ENCODE measurements around the gene SLC16A10.
"Not testable (repeated sequence)": the region's sequence is repeated elsewhere in the genome, so short reads cannot be mapped to it uniquely, and the experiment has no call there.

SLC16A10 gene

GRCh38 chr6:111190637-111191036 is 103.3 kb downstream of the SLC16A10 start:
- no peaks in the 10 kb centered on the region for H3K36me3 Mint-ChIP-seq (ENCODE audit: insufficient read depth)
- DNase-seq (no peak), ATAC-seq (replicated peaks) (no peak)
- H3K4me1 Mint-ChIP-seq (ENCODE audit: low read depth in 2 of 2) = no peaks in the 10 kb centered on the region
- peaks cover 8 to 10% of the 10 kb centered on the region in 2 donors for H3K27me3 Mint-ChIP-seq
- no peak overlapping the region for H3K4me3 Mint-ChIP-seq
- H3K27ac Mint-ChIP-seq = no peak overlapping the region
- H3K9me3 Mint-ChIP-seq = no peaks in the 10 kb centered on the region

- H3K9me3 Mint-ChIP-seq; H3K27ac Mint-ChIP-seq; H3K4me1 Mint-ChIP-seq (ENCODE audit: low read depth in 2 of 2); H3K4me3 Mint-ChIP-seq; H3K36me3 Mint-ChIP-seq (ENCODE audit: insufficient read depth); DNase-seq; ATAC-seq (replicated peaks): not testable (repeated sequence)
- H3K27me3 Mint-ChIP-seq = peaks cover 8 to 10% of the 10 kb centered on the region in 2 donors
Measured at GRCh38 chr6:111191136-111191535, 103.8 kb downstream of the SLC16A10 start.

DNA sequence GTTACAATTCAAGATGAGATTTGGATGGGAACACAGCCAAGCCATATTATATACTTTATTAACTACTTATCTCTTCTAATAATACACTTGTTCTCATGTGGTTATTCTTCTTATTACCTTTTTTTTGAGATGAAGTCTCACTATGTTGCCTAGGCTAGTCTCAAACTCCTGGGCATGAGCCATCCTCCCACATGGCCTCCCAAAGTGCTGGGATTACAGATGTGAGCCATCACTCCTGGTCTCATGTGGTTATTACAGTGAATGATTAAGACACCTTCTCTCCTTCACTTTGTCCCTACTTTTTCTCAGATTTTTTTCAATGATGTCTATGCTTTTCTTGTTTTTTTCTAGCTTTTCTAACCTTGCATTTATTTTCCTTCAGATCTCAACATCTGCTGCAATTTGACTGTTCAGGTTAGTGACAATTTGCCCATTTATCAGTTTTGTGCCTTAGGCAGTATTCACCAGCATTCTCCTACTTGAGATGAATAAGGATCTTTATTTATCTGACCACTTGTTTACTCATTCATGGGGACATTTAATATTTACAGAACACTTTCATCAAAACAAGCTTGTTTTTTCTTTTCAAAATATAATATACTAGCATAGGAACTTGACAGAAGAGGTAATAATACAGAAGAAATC is 105.7 kb downstream of the SLC16A10 start:
- Mint-ChIP-seq H3K4me3 (no peak overlapping the region), H3K36me3 (ENCODE audit: insufficient read depth) (no peaks in the 10 kb centered on the region), H3K27me3 (peaks cover 8 to 16% of the 10 kb centered on the region in 2 donors), H3K9me3 (no peaks in the 10 kb centered on the region), H3K4me1 (ENCODE audit: low read depth in 2 of 2) (no peaks in the 10 kb centered on the region), H3K27ac (no peak overlapping the region)
- DNase-seq = no peak
- no peak for ATAC-seq (replicated peaks)

DNA sequence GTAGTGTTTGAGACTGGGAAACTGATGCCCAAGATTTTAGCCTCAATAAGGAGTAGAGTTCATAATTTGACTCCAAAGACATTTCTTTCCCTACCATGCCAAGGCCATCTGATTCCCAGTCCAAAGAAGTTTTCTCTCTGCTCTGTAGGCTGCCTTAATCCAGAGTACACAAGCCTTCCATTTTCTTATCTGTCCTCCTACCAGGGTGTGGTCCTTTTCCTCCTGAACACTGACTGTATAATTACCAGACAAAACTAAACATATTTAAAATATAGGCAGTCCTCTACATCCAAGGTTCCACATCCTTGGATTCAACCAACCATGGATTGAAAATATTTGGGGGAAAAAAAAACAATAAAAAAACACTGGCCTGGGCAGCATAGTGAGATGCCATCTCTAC is 108.4 kb downstream of the SLC16A10 start:
- no peak overlapping the region for H3K27ac Mint-ChIP-seq
- H3K27me3 Mint-ChIP-seq = peaks cover 8 to 16% of the 10 kb centered on the region in 2 donors
- no peaks in the 10 kb centered on the region for H3K36me3 Mint-ChIP-seq (ENCODE audit: insufficient read depth)
- H3K9me3 Mint-ChIP-seq = no peaks in the 10 kb centered on the region
- DNase-seq (no peak), ATAC-seq (replicated peaks) (no peak)
- H3K4me3 Mint-ChIP-seq = no peak overlapping the region
- H3K4me1 Mint-ChIP-seq (ENCODE audit: low read depth in 2 of 2) = no peaks in the 10 kb centered on the region

DNA sequence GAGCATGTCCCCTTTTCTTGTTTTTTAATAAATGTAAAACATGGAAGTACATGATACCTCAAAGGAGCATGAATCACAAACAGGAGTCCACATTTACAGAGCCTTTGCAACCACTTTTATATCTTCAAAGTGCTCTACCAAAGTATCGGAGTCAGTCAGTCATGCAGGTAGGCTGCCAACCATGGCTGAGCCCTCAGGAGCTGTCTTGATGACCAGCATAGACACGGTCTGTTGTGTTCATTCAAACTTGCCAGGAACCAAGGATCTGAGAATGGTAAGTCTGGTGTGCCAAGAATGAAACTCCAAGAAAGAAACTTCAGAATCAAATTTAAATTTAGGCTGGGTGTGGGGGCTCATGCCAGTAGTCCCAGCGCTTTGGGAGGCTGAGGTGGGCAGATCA is 111.5 kb downstream of the SLC16A10 start:
- ATAC-seq (replicated peaks) (no peak), DNase-seq (no peak)
- no peak overlapping the region for H3K27ac Mint-ChIP-seq
- peaks cover 0 to 11% of the 10 kb centered on the region in 2 donors for H3K27me3 Mint-ChIP-seq
- no peaks in the 10 kb centered on the region for H3K36me3 Mint-ChIP-seq (ENCODE audit: insufficient read depth)
- H3K4me3 Mint-ChIP-seq = no peak overlapping the region
- no peaks in the 10 kb centered on the region for H3K4me1 Mint-ChIP-seq (ENCODE audit: low read depth in 2 of 2)
- H3K9me3 Mint-ChIP-seq = no peaks in the 10 kb centered on the region

GRCh38 chr6:111199935-111200334 is 112.6 kb downstream of the SLC16A10 start:
- H3K27ac Mint-ChIP-seq = no peak overlapping the region
- no peak overlapping the region for H3K4me3 Mint-ChIP-seq
- ATAC-seq (replicated peaks) = no peak

DNA sequence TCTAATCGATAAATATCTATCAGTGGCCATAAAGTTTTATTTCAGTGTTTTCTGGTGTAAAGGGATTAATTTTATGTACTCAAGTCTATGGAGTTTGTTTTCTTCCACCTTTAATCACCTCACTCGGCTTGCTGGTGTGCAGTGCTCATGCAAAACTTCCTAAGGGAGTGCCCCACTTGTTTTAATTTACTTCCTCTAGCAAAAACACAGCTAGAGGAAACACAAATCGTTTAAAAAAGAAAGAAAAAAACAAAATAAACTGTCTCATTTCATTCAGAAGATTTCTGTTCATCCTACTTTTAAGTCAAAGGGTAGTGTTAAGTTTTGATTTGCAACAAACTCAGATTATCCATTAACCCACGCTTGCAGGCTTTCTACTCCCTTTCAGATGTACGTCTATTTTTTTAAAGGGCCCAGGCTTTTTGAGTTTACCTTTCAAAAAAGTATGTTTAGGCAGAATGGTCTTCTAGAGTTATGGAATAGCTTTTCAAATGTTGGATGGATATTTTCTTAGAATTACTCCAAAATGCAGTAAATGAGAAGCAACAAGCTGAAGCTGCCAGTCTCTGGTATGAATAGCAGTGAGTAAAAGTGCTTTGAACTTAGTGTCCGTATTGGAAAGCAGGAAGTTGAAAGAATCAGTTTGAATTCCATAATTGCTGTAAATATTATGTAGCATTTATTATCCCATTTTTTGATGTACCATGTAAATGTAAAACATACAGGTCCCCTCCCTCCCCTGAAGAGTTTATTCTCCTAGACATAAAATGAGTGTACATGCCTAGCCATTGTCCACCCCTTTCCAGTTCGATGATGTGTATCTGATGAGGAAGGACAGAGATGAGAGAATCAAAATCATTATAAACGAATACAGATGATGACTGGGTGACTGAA is 113.3 kb downstream of the SLC16A10 start:
- no peak for ATAC-seq (replicated peaks)
- DNase-seq = no peak
- H3K27me3 Mint-ChIP-seq = peaks cover 0 to 11% of the 10 kb centered on the region in 2 donors
- H3K4me3 Mint-ChIP-seq = no peak overlapping the region
- H3K27ac Mint-ChIP-seq = no peak overlapping the region
- H3K4me1 Mint-ChIP-seq (ENCODE audit: low read depth in 2 of 2) = no peaks in the 10 kb centered on the region
- H3K9me3 Mint-ChIP-seq = no peaks in the 10 kb centered on the region
- H3K36me3 Mint-ChIP-seq (ENCODE audit: insufficient read depth) = no peaks in the 10 kb centered on the region

More at GRCh38 chr6:111199935-111200334, 112.6 kb downstream of the SLC16A10 start:
- no peaks in the 10 kb centered on the region for H3K36me3 Mint-ChIP-seq (ENCODE audit: insufficient read depth)
- H3K4me1 Mint-ChIP-seq (ENCODE audit: low read depth in 2 of 2) = no peaks in the 10 kb centered on the region
- H3K27me3 Mint-ChIP-seq = peaks cover 0 to 11% of the 10 kb centered on the region in 2 donors
- no peaks in the 10 kb centered on the region for H3K9me3 Mint-ChIP-seq
- no peak for DNase-seq

DNA sequence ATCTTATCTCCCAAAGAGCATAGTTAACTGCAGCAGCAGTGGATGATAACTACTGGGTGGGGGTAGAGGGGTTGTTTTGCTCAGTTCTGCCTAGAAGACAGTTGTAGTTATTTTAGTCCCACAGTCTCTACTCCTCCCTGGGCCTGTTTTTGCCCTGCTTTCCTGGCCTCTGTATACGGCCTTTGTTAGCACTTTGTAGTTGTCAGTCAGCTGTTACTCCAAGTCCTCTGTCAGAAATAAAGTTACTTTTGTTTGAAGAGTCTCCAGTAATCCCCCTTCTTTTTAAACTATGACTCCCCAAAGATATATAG is 113.9 kb downstream of the SLC16A10 start:
- Mint-ChIP-seq H3K27me3 (peaks cover 0 to 11% of the 10 kb centered on the region in 2 donors), H3K4me3 (no peak overlapping the region), H3K36me3 (ENCODE audit: insufficient read depth) (no peaks in the 10 kb centered on the region), H3K27ac (no peak overlapping the region), H3K9me3 (no peaks in the 10 kb centered on the region), H3K4me1 (ENCODE audit: low read depth in 2 of 2) (no peaks in the 10 kb centered on the region)
- DNase-seq = no peak
- no peak for ATAC-seq (replicated peaks)

DNA sequence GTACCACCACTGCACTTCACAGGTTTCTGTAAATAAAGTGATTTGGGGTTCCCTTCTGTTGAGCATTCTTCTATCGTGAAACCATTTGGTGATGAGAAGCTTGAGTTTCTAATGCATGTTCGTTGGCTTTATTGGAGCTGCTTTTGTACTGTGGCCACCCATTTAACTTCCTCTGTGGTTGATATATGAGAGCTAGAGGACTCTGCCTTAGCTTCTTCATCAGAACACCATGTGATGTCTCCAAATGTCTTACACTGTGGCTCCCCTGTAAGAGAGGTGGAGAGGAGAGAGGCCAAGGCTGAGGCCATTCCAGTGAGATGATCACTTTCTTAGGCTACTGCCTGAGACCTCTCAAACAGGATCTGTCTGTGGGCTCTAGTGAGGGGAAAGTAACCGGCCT is 114.5 kb downstream of the SLC16A10 start:
- H3K4me3 Mint-ChIP-seq = no peak overlapping the region
- no peaks in the 10 kb centered on the region for H3K36me3 Mint-ChIP-seq (ENCODE audit: insufficient read depth)
- ATAC-seq (replicated peaks) = no peak
- H3K4me1 Mint-ChIP-seq (ENCODE audit: low read depth in 2 of 2) = no peaks in the 10 kb centered on the region
- H3K9me3 Mint-ChIP-seq = no peaks in the 10 kb centered on the region
- peaks cover 0 to 10% of the 10 kb centered on the region in 2 donors for H3K27me3 Mint-ChIP-seq
- DNase-seq = no peak
- no peak overlapping the region for H3K27ac Mint-ChIP-seq

- H3K27me3 Mint-ChIP-seq = peaks cover 9 to 12% of the 10 kb centered on the region in 2 donors
- ATAC-seq (replicated peaks); H3K27ac Mint-ChIP-seq; H3K4me1 Mint-ChIP-seq (ENCODE audit: low read depth in 2 of 2); DNase-seq; H3K4me3 Mint-ChIP-seq; H3K36me3 Mint-ChIP-seq (ENCODE audit: insufficient read depth); H3K9me3 Mint-ChIP-seq: not testable (repeated sequence)
Measured at GRCh38 chr6:111203539-111203938, 116.2 kb downstream of the SLC16A10 start.

DNA sequence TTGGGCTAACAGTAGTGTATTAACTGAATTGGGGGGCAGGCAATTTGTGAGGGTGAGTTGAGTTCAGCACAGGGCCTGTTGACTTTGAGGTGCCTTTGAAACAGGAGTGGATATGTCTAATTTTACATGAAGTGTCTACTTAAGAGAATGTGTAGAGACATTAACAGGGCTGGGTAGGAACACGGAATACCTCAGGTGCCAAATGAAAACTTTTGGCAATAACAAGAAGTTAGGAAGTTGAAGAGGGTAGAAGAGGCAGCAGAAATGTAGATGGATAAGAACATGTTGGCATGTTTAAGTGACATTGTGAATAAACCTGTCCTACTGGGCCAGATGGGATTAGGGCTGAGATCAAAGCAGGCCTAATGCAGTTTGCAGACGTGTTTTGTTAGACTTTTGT is 117.0 kb downstream of the SLC16A10 start:
- ATAC-seq (replicated peaks) (no peak), DNase-seq (no peak)
- no peaks in the 10 kb centered on the region for H3K9me3 Mint-ChIP-seq
- no peaks in the 10 kb centered on the region for H3K36me3 Mint-ChIP-seq (ENCODE audit: insufficient read depth)
- no peaks in the 10 kb centered on the region for H3K4me1 Mint-ChIP-seq (ENCODE audit: low read depth in 2 of 2)
- peaks cover 9 to 12% of the 10 kb centered on the region in 2 donors for H3K27me3 Mint-ChIP-seq
- H3K4me3 Mint-ChIP-seq = no peak overlapping the region
- H3K27ac Mint-ChIP-seq = no peak overlapping the region

DNA sequence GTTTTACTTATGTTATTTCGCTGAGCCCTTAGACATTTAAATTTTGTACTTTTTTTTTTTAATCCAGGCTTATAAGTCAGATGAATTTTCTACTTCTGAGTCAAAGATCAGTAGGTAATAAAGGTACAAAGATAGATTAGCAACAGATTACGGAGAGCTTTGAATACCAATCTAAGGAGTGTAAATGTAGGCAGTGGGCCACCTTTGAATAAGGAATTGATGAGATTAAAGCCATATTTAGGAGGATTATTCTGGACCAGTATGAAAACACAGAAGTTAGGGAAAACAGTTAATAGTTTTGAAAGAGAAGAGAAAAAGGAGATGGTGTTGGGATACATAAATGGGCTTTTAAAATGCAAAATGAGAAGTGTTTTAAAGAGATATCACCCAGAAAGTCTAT is 117.6 kb downstream of the SLC16A10 start:
- Mint-ChIP-seq H3K4me3 (no peak overlapping the region), H3K27ac (no peak overlapping the region), H3K4me1 (ENCODE audit: low read depth in 2 of 2) (no peaks in the 10 kb centered on the region), H3K9me3 (no peaks in the 10 kb centered on the region), H3K36me3 (ENCODE audit: insufficient read depth) (no peaks in the 10 kb centered on the region), H3K27me3 (peaks cover 9 to 12% of the 10 kb centered on the region in 2 donors)
- DNase-seq (no peak), ATAC-seq (replicated peaks) (no peak)

DNA sequence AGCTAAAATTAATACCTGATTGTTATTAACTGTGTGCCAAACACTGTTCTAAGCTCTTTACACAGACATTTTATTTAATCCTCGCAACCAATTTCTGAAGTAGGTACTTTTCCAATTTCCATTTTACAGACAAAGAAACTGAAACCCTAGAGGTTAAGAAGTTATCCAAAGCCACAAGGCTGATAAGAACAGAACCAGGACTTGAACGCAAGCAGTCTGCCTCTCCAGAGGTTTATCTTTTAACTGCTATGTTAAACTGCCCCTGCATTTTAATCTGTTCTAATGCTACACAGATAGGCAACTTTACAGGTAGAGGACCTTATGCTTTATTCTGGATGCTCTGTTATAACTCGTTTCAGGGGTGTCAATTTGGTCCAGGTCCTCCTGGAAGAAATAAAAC is 118.2 kb downstream of the SLC16A10 start:
- H3K4me3 Mint-ChIP-seq = no peak overlapping the region
- peaks cover 9 to 12% of the 10 kb centered on the region in 2 donors for H3K27me3 Mint-ChIP-seq
- H3K9me3 Mint-ChIP-seq = no peaks in the 10 kb centered on the region
- H3K4me1 Mint-ChIP-seq (ENCODE audit: low read depth in 2 of 2) = no peaks in the 10 kb centered on the region
- ATAC-seq (replicated peaks) (no peak), DNase-seq (no peak)
- H3K36me3 Mint-ChIP-seq (ENCODE audit: insufficient read depth) = no peaks in the 10 kb centered on the region
- H3K27ac Mint-ChIP-seq = no peak overlapping the region

Data from effector memory CD8-positive, alpha-beta T cell (primary cell).